Mesendoderm (in vitro differentiated cells): ENCODE measurements around the gene MSI1.
"Not testable (repeated sequence)": the region's sequence is repeated elsewhere in the genome, so short reads cannot be mapped to it uniquely, and the experiment has no call there.

Source experiments
- DNase-seq: peaks from one replicate; pipeline ENCODE4 v3.0.0; 2013
- H2AK5ac ChIP-seq: 2 replicates; pipeline ENCODE4 v1.6.1; 2013; ENCODE audit warnings: low read length, inconsistent platforms
- H2BK120ac ChIP-seq: 2 replicates; pipeline ENCODE4 v1.6.1; 2013; ENCODE audit warnings: low read depth, mild to moderate bottlenecking, low read length, moderate library complexity, mixed read lengths
- H2BK15ac ChIP-seq: replicated peaks from 2 replicates; pipeline ENCODE4 v1.6.1; 2013; ENCODE audit warnings: low read depth, mild to moderate bottlenecking, moderate library complexity
- H2BK5ac ChIP-seq: 2 replicates; pipeline ENCODE4 v1.6.1; 2013; ENCODE audit warnings: low read length, inconsistent platforms
- H3K18ac ChIP-seq: 2 replicates; pipeline ENCODE4 v1.6.1; 2013; ENCODE audit warnings: mild to moderate bottlenecking, low read length, mixed read lengths
- H3K23ac ChIP-seq: one replicate; pipeline ENCODE4 v1.6.1; 2013; ENCODE audit warnings: low read length
- H3K27ac ChIP-seq: 2 replicates; pipeline ENCODE4 v1.5.1; 2013; ENCODE audit warnings: low read depth, mild to moderate bottlenecking, inconsistent platforms, low read length, moderate library complexity
- H3K27me3 ChIP-seq: 2 replicates; pipeline ENCODE4 v1.6.1; 2013; ENCODE audit warnings: low read length, control low read depth, mild to moderate bottlenecking, inconsistent platforms; ENCODE audit not compliant: insufficient read depth, poor library complexity
- H3K36me3 ChIP-seq: 2 replicates; pipeline ENCODE4 v1.6.1; 2013; ENCODE audit warnings: low read length, inconsistent platforms; ENCODE audit not compliant: control insufficient read depth, insufficient read depth
- H3K4ac ChIP-seq: one replicate; pipeline ENCODE4 v1.6.1; 2013; ENCODE audit warnings: low read depth, mild to moderate bottlenecking, low read length, moderate library complexity
- H3K4me1 ChIP-seq: 2 replicates; pipeline ENCODE4 v1.6.1; 2013; ENCODE audit warnings: low read depth, low read length, inconsistent platforms; ENCODE audit not compliant: control insufficient read depth
- H3K4me2 ChIP-seq: 2 replicates; pipeline ENCODE4 v1.6.1; 2013; ENCODE audit warnings: low read length
- H3K4me3 ChIP-seq: 2 replicates; pipeline ENCODE4 v1.5.1; 2013; ENCODE audit warnings: mild to moderate bottlenecking, low read length
- H3K56ac ChIP-seq: one replicate; pipeline ENCODE4 v1.6.1; 2013; ENCODE audit warnings: low read length
- H3K79me1 ChIP-seq: 2 replicates; pipeline ENCODE4 v1.6.1; 2013; ENCODE audit warnings: low read length, inconsistent platforms
- H3K79me2 ChIP-seq: 2 replicates; pipeline ENCODE4 v1.6.1; 2013; ENCODE audit warnings: mild to moderate bottlenecking, low read length; ENCODE audit not compliant: control insufficient read depth, insufficient read depth
- H3K9ac ChIP-seq: 2 replicates; pipeline ENCODE4 v1.6.1; 2013; ENCODE audit warnings: low read length, inconsistent platforms
- H4K5ac ChIP-seq: one replicate; pipeline ENCODE4 v1.6.1; 2013; ENCODE audit warnings: low read length
- H4K8ac ChIP-seq: one replicate; pipeline ENCODE4 v1.6.1; 2013; ENCODE audit warnings: low read depth, mild to moderate bottlenecking, control low read depth, low read length, moderate library complexity
- WGBS: extraction: QIAGEN DNeasy Blood & Tissue Kit; methylation state at CpG from one replicate; pipeline ENCODE4 v1.1.7; 2013; ENCODE audit warnings: low lambda C conversion rate, missing lambda C conversion rate; ENCODE audit not compliant: insufficient coverage; ENCODE audit errors: extremely low coverage; 5-methylcytosine and 5-hydroxymethylcytosine counted together

The MSI1 gene

DNA sequence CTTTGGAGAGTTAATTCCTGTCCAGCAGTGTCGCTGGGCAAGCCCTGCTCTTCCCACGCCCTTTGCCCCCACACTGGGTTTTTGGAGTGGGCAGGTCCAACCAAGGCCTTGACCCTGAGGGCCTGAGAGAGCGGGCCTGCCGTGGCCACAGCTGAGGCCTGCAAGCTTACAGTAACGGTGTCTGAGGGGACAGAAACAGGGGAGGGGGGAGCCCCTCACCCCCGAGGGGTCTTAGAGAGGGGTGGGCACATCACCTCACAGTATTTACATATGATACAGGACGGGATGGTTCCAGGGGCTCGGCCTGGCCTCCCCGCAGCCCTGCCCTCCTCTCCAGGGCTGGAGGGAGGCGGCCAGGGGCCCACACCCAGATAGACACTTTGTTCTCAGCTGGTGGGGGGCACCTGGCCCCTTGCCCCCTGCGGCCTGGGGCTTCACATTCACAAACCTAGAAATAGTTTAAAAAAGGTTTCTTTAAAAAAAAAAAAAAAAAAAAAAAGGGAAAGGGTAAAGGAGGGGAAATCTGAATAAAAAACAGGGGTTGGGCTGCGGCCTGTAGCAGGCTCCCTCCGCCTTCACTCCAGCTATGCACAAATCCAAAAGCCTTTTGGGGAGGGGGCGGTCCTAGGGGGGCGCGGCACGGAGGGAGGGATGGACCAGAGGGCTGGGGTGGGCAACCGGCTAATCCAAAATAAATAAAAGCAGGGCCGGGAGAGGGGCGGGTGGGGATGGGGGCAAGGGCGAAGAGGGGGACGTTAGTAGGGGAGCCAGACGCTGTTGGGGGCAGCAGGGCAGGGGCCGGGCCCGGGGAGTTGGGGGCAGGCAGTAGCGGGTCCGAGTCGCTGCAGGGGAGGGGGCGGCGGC is 26.6 kb downstream of the MSI1 start:
- no peak overlapping the region for H3K18ac ChIP-seq
- H4K5ac ChIP-seq = no peak overlapping the region

DNA sequence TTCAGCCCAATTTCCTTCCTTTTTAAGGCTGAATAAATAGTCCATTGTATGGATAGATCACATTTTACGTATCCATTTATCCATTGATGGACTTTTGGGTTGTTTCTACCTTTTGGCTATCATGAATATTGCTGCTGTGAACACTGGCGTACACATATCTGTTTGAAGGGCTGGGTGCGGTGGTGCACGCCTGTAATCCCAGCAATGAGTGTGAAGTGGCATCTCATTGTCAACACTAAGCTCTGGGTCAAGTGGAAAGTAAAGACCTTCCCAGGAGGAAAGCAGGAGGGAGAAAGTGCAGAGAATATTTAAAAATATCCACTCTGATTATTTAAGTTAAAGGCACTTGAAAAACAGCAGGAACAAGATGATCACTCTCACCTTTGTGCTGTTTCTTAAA is 29.7 kb downstream of the MSI1 start:
- H4K5ac ChIP-seq = no peak overlapping the region
- no peaks in the 10 kb centered on the region for H3K79me1 ChIP-seq
- H3K4ac ChIP-seq = no peak overlapping the region
- H3K9ac ChIP-seq = no peak overlapping the region
- no peak overlapping the region for H3K23ac ChIP-seq
- H2BK120ac ChIP-seq = no peak overlapping the region
- no peaks in the 10 kb centered on the region for H3K4me1 ChIP-seq
- no peak overlapping the region for H3K4me3 ChIP-seq
- peaks cover 2% of the 10 kb centered on the region for H3K36me3 ChIP-seq
- H3K79me2 ChIP-seq = no peaks in the 10 kb centered on the region
- H3K18ac ChIP-seq = no peak overlapping the region
- no peak overlapping the region for H2AK5ac ChIP-seq
- H2BK5ac ChIP-seq = no peak overlapping the region
- H3K27me3 ChIP-seq = no peaks in the 10 kb centered on the region
- H3K27ac ChIP-seq = no peak overlapping the region
- DNase-seq = no peak
- H4K8ac ChIP-seq = no peak overlapping the region
- no CpG with 5 or more reads among the region's 4 CpGs for WGBS
- no peak overlapping the region for H3K4me2 ChIP-seq
- no peak overlapping the region for H2BK15ac ChIP-seq
- no peak overlapping the region for H3K56ac ChIP-seq

More for the DNA sequence above, 26.6 kb downstream of the MSI1 start:
- no peak overlapping the region for H3K4ac ChIP-seq
- no peak overlapping the region for H3K4me3 ChIP-seq
- no peak overlapping the region for H3K27ac ChIP-seq
- no peak overlapping the region for H3K56ac ChIP-seq
- no peak overlapping the region for H2BK120ac ChIP-seq
- no peak for DNase-seq
- no peak overlapping the region for H4K8ac ChIP-seq
- peaks cover 3% of the 10 kb centered on the region for H3K36me3 ChIP-seq
- H3K9ac ChIP-seq = no peak overlapping the region
- no CpG with 5 or more reads among the region's 30 CpGs for WGBS
- H2BK5ac ChIP-seq = no peak overlapping the region
- H3K4me2 ChIP-seq = no peak overlapping the region
- no peaks in the 10 kb centered on the region for H3K79me2 ChIP-seq
- no peaks in the 10 kb centered on the region for H3K79me1 ChIP-seq
- no peaks in the 10 kb centered on the region for H3K4me1 ChIP-seq
- H2BK15ac ChIP-seq = no peak overlapping the region
- H3K23ac ChIP-seq = no peak overlapping the region
- no peak overlapping the region for H2AK5ac ChIP-seq
- H3K27me3 ChIP-seq = no peaks in the 10 kb centered on the region

DNA sequence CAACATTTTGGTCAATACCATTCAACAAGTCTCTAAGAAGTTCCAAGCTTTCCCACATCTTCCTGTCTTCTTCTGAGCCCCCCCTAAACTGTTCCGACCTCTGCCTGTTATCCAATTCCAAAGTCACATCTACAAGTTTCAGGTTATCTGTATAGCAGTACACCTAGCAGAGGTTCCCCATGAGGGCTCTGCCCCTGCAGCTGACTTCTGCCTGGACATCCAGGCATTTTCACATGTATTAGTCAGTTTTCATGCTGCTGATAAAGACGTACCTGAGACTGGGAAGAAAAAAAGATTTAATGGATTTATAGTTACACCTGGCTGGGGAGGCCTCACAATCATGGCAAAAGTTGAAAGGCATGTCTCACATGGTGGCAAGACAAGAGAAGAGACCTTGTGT is 31.2 kb downstream of the MSI1 start:
- no peaks in the 10 kb centered on the region for H3K27me3 ChIP-seq
- H2BK15ac ChIP-seq = no peak overlapping the region
- no peaks in the 10 kb centered on the region for H3K79me2 ChIP-seq
- no peak overlapping the region for H3K56ac ChIP-seq
- no peaks in the 10 kb centered on the region for H3K79me1 ChIP-seq
- H2AK5ac ChIP-seq = no peak overlapping the region
- H3K23ac ChIP-seq = no peak overlapping the region
- no peak overlapping the region for H2BK120ac ChIP-seq
- H3K4me2 ChIP-seq = no peak overlapping the region
- no peak overlapping the region for H4K8ac ChIP-seq
- no peaks in the 10 kb centered on the region for H3K36me3 ChIP-seq
- no peak overlapping the region for H3K4me3 ChIP-seq
- no peak overlapping the region for H3K4ac ChIP-seq
- H3K4me1 ChIP-seq = no peaks in the 10 kb centered on the region
- H4K5ac ChIP-seq = no peak overlapping the region
- WGBS = no CpG with 5 or more reads among the region's 2 CpGs
- peak; percentile 22 for DNase-seq
- H3K9ac ChIP-seq = no peak overlapping the region
- no peak overlapping the region for H3K27ac ChIP-seq
- H3K18ac ChIP-seq = no peak overlapping the region
- H2BK5ac ChIP-seq = no peak overlapping the region

DNA sequence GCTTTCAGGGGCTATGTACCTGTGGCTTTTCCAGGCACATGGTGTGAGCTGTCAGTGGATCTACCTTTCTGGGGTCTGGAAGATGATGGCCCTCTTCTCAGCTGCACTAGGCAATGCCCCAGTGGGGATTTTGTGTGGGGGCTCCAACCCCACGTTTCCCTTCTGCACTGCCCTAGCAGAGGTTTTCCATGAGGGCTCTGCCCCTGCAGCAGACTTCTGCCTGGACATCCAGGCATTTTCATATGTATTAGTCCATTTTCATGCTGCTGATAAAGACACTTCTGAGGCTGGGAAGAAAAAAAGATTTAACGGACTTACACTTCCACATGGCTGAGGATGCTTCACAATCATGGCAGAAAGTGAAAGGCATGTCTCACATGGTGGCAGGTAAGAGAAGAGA is 32.6 kb downstream of the MSI1 start:
- H3K36me3 ChIP-seq, H2AK5ac ChIP-seq, H3K4me3 ChIP-seq, H2BK120ac ChIP-seq, H3K18ac ChIP-seq, H3K27me3 ChIP-seq, H3K56ac ChIP-seq, H3K79me1 ChIP-seq, H3K4me1 ChIP-seq, H3K79me2 ChIP-seq, DNase-seq, H3K4me2 ChIP-seq, H2BK15ac ChIP-seq, H3K9ac ChIP-seq, H4K8ac ChIP-seq, H4K5ac ChIP-seq, H3K23ac ChIP-seq, H3K4ac ChIP-seq, H3K27ac ChIP-seq, H2BK5ac ChIP-seq: not testable (repeated sequence)
- WGBS = no CpG with 5 or more reads among the region's 2 CpGs

DNA sequence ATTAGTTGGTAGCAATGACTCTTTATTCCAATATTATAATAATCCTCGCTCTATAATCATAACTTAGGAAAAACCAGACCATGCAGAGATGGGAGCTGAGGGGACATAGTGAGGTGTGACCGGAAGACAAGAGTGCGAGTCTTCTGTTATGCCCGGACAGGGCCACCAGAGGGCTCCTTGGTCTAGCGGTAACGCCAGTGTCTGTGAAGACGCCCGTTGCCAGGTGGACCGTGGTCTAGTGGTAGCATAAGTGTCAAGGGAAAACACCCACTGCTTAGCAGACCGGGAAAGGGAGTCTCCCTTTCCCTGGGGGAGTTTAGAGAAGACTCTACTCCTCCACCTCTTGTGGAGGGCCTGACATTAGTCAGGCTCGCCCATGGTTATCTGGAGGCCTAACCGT is 33.5 kb downstream of the MSI1 start:
- peak; percentile 65 for DNase-seq
- not testable (repeated sequence) for H2BK15ac ChIP-seq

DNA sequence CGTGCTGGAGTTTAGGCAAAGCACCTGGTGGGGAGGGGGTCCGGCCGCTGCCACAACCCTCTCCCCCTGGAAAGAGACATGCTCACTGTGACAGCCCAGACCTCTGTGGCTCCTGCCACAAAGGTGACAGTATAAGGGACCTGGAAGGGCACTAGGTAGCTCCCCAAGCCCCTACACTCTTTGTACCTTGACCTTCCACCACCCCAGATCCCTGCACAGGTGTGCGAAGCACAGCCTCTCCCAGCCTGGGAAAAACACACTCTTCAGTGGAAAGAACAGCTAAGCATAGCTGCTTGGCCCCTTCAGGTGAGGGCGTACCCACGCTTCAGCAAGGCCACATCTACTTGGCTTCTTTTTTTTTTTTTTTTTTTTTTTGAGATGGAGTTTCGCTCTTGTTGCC is 36.4 kb downstream of the MSI1 start:
- no peak overlapping the region for H3K4me2 ChIP-seq
- H2BK120ac ChIP-seq = no peak overlapping the region
- no peak overlapping the region for H4K8ac ChIP-seq
- H2AK5ac ChIP-seq = no peak overlapping the region
- H3K27ac ChIP-seq = no peak overlapping the region
- no peak overlapping the region for H3K18ac ChIP-seq
- H3K27me3 ChIP-seq = no peaks in the 10 kb centered on the region
- no peak overlapping the region for H4K5ac ChIP-seq
- H3K36me3 ChIP-seq = no peaks in the 10 kb centered on the region
- H2BK5ac ChIP-seq = no peak overlapping the region
- H3K9ac ChIP-seq = no peak overlapping the region
- WGBS = no CpG with 5 or more reads among the region's 7 CpGs
- no peak overlapping the region for H3K23ac ChIP-seq
- H3K4me3 ChIP-seq = no peak overlapping the region
- no peaks in the 10 kb centered on the region for H3K79me2 ChIP-seq
- H3K56ac ChIP-seq = no peak overlapping the region
- H3K79me1 ChIP-seq = no peaks in the 10 kb centered on the region
- no peaks in the 10 kb centered on the region for H3K4me1 ChIP-seq
- DNase-seq = no peak
- no peak overlapping the region for H2BK15ac ChIP-seq
- no peak overlapping the region for H3K4ac ChIP-seq

More for the DNA sequence above, 33.5 kb downstream of the MSI1 start:
- not testable (repeated sequence) for H3K18ac ChIP-seq, H3K27me3 ChIP-seq, H3K4ac ChIP-seq, H3K4me1 ChIP-seq, H3K23ac ChIP-seq, H2BK5ac ChIP-seq, H3K56ac ChIP-seq, H3K79me1 ChIP-seq, H4K8ac ChIP-seq, H3K9ac ChIP-seq, H4K5ac ChIP-seq, H3K79me2 ChIP-seq, H3K27ac ChIP-seq, H2BK120ac ChIP-seq, H3K4me2 ChIP-seq, H3K36me3 ChIP-seq, H2AK5ac ChIP-seq, H3K4me3 ChIP-seq
- no CpG with 5 or more reads among the region's 12 CpGs for whole genome bisulfite sequencing
